Neural progenitor cell (in vitro differentiated cells): Measurements from ENCODE around the gene PROZ.

ENCODE experiments used
- CTCF ChIP-seq: fragments of 200-600 bp; sonication (generic); IDR thresholded peaks from 2 replicates; pipeline ENCODE4 v1.5.1; 2017; ENCODE audit warnings: antibody characterized with exemption, mild to moderate bottlenecking
- EZH2 ChIP-seq: fragments of 200-600 bp; sonication (generic); IDR thresholded peaks from 2 replicates; pipeline ENCODE4 v1.6.1; 2017; ENCODE audit warnings: antibody characterized with exemption, mild to moderate bottlenecking, moderate library complexity
- EZH2phosphoT487 ChIP-seq: fragments of 200-600 bp; sonication (generic); IDR thresholded peaks from 2 replicates; pipeline ENCODE4 v1.6.1; 2017; ENCODE audit warnings: antibody characterized with exemption

GRCh38 chr13:113126265-113127150, 31.9 kb upstream of the PROZ start:
- no peak for TF ChIP-seq CTCF
- no peak for TF ChIP-seq EZH2
- TF ChIP-seq EZH2phosphoT487, result no peak
